ENCODE measurements around the gene FASTKD1. TPM values are rescaled to one million over a fixed set of nuclear protein-coding genes. Genes with fewer than 3 reads are reported as not detected.

Gene FASTKD1
- total RNA-seq, 8 experiments from 2014 or later: 20.0 to 80.9 (median 26.5) TPM

DNA sequence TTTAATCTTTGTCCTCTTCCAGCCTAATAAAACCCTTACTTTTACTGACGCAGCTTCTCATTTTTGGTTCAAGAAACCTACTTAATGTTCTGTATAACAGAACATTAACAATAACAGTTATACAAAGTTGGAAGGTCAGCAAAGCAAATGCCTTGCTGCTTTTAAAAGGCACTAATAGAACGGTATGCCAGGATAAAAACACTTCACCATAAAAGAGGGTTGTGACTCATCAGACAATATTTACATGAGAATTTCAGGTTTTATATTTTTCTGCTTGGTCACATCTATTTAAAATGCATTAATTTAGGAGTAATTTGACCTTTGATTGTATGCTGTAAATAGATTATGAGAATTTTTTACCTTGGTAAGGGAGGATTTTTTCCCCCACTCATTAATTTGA lies 61.1 kb downstream of the FASTKD1 start:
- peak in 2 of 8 experiments; percentile 25 to 41 for ATAC-seq (replicated peaks in 6 of 8)
- 55 to 100% (median 63%) methylated on average over 1 to 2 of the region's 2 CpGs for WGBS, 10 experiments

DNA sequence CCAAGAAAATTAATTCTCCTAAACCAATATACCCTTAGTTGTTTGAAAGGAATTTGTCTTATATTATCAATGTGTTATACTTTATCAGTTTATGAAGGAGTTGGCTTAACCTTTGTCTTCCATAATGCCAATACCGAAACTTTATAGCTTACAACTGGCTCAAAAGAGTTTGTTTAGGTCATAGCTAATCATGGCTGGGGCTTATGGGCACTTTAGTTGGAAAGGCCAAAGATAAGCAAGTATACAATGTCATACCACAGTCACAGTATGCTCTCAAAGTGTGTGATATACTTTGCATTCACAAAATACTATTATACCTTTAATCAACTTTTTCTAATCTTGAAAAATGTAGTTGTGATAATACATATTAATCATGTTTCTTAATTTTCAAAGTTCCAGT lies 61.8 kb downstream of the FASTKD1 start:
- no peaks in the 10 kb centered on the region for H3K4me1 ChIP-seq (replicated peaks in 1 of 2)
- H3K27ac ChIP-seq: no peak overlapping the region
- in situ Hi-C loops (cut with MboI; ENCODE audit: low pct_unique_long_range_greater_than_20kb in 2 of 9, low sequenced_read_pairs in 9 of 9, unreplicated experiment in 9 of 9): no loop called here
- H3K4me3 ChIP-seq: no peak overlapping the region
- 88 to 100% (median 100%) methylated on average over 1 of the region's 1 CpG; no CpG with 5 or more reads in 4 of the 10 experiments for WGBS, 10 experiments
- no peak for ATAC-seq (replicated peaks in 6 of 8)

More for the DNA sequence above, 61.1 kb downstream of the FASTKD1 start:
- Histone ChIP-seq H3K27ac (no peak overlapping the region), H3K4me3 (no peak overlapping the region), H3K4me1 (replicated peaks in 1 of 2) (no peaks in the 10 kb centered on the region)
- in situ Hi-C loops (cut with MboI; ENCODE audit: low pct_unique_long_range_greater_than_20kb in 2 of 9, low sequenced_read_pairs in 9 of 9, unreplicated experiment in 9 of 9): no loop called here

DNA sequence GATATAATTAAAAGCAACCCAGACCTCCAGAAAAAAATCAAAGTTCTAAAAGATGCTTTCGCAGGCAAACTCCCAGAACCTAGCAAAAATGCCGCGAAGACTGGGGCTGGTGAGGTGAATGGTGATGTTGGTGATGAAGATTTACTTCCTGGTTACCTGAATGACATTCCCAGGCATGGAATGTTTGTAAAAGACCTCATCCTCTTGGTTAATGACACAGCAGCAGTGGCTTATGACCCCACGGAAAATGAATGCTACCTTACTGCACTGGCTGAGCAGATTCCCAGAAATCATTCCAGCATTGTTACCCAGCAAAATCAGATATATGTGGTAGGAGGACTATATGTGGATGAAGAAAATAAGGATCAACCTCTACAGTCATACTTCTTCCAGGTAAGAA lies 63.2 kb downstream of the FASTKD1 start:
- WGBS, 10 experiments: 66 to 100% (median 89%) methylated on average over 1 to 4 of the region's 4 CpGs; no CpG with 5 or more reads in 3 of the 10 experiments
- Histone ChIP-seq H3K4me1 (replicated peaks in 1 of 2) (no peaks in the 10 kb centered on the region), H3K4me3 (no peak overlapping the region), H3K27ac (no peak overlapping the region)
- ATAC-seq (replicated peaks in 6 of 8): peak in 1 of 8 experiments; percentile 50
- in situ Hi-C loops (cut with MboI; ENCODE audit: low pct_unique_long_range_greater_than_20kb in 2 of 9, low sequenced_read_pairs in 9 of 9, unreplicated experiment in 9 of 9): no loop called here

DNA sequence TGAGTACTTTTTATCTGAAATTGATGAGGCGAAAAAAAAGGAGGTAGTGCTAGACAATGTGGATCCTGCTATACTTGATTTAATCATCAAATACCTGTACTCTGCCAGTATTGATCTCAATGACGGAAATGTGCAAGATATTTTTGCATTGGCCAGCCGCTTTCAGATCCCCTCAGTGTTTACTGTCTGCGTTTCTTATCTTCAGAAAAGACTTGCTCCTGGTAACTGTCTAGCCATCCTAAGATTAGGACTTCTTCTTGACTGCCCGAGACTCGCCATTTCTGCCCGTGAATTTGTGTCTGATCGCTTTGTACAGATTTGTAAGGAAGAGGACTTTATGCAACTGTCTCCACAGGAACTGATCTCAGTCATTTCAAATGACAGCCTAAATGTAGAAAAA lies 63.7 kb downstream of the FASTKD1 start:
- no peak overlapping the region for H3K4me3 ChIP-seq
- no peak for ATAC-seq (replicated peaks in 6 of 8)
- in situ Hi-C loops (cut with MboI; ENCODE audit: low pct_unique_long_range_greater_than_20kb in 2 of 9, low sequenced_read_pairs in 9 of 9, unreplicated experiment in 9 of 9): no loop called here
- H3K4me1 ChIP-seq (replicated peaks in 1 of 2): no peaks in the 10 kb centered on the region
- WGBS, 10 experiments: 84 to 100% (median 94%) methylated on average over 1 to 8 of the region's 8 CpGs
- no peak overlapping the region for H3K27ac ChIP-seq

DNA sequence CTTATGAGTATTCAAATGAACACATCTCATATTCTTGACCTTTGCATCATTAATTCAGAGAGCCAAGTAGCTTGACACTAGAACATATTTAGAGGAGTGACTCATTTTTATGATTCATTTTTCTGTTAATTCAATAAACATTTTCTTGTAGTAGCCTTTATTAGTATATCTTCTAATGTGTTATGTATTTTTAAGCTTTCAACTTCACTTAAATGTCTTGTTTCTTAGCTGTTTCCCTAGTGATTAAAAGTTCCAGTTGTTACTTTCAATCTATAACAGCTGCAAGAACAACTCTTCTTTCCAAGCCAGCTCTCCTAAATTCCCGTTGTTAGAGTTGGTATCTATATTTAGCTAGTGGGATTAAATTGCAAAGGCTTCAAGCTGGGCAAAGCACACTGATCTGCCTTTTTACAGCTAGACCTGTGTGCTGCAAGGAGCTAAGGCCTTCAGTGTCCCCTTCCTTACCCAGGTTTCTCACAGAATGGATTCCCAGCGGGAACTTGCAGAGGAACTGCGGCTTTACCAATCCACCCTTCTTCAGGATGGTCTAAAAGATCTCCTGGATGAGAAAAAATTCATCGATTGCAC lies 64.3 kb downstream of the FASTKD1 start, which contains the start of gene KLHL41:
TSS of gene KLHL41 (plus strand) at position 405 of the 588 bp plus-strand sequence. CDS start at position 482, 77 bp downstream.
- H3K27ac ChIP-seq: no peak within 1 kb of the TSS
- in situ Hi-C loops (cut with MboI; ENCODE audit: low pct_unique_long_range_greater_than_20kb in 2 of 9, low sequenced_read_pairs in 9 of 9, unreplicated experiment in 9 of 9): no loop called here
- WGBS, 10 experiments: 17 to 87% (median 42%) methylated on average over 1 to 4 of the region's 4 CpGs; no CpG with 5 or more reads in 1 of the 10 experiments
- no peaks in the 10 kb centered on the region for H3K4me1 ChIP-seq (replicated peaks in 1 of 2)
- no peak within 1 kb of the TSS for H3K4me3 ChIP-seq
- peak in 2 of 8 experiments; percentile 39 to 53 for ATAC-seq (replicated peaks in 6 of 8)

DNA sequence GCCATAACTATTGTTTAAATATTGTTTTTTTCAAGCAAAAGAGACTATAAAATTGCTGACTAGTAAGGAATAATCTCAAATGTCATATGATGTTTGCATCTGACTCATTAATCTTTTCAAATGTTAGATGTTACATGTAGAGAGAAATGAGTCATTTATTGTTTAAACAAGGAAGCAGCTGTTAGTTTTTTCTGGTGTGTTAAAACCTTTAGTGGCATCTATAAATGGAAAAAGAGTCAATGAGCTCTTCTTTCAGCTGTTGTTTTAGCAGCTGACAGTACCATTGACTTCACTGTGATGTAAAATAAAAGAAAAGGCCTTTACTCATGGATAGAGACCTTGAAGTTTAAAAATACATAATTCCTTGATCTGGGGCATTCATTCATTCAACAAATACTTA lies 66.0 kb downstream of the FASTKD1 start:
- no peak overlapping the region for H3K4me3 ChIP-seq
- peak in 4 of 8 experiments; percentile 19 to 47 (median 28) for ATAC-seq (replicated peaks in 6 of 8)
- in situ Hi-C loops (cut with MboI; ENCODE audit: low pct_unique_long_range_greater_than_20kb in 2 of 9, low sequenced_read_pairs in 9 of 9, unreplicated experiment in 9 of 9): no loop called here
- H3K27ac ChIP-seq: no peak overlapping the region
- H3K4me1 ChIP-seq (replicated peaks in 1 of 2): no peaks in the 10 kb centered on the region

DNA sequence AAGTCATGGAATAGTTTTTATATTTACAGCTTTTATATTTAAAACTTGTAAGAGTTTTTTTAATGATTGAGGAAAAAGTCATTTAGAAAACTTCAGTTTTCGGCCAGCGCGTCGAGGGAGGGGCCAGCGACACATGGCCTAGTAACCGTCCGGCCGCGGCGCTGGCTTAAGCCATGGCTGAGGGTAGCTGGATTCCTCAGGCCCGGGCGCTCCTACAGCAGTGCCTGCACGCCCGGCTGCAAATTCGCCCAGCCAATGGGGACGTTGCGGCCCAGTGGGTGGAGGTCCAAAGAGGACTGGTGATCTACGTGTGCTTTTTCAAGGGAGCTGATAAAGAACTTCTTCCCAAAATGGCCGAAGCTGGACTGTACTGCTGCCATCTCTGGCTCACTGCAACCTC lies 69.0 kb downstream of the FASTKD1 start:
- in situ Hi-C loops (cut with MboI; ENCODE audit: low pct_unique_long_range_greater_than_20kb in 2 of 9, low sequenced_read_pairs in 9 of 9, unreplicated experiment in 9 of 9): no loop called here
- Histone ChIP-seq H3K4me1 (replicated peaks in 1 of 2) (no peaks in the 10 kb centered on the region), H3K27ac (no peak overlapping the region), H3K4me3 (no peak overlapping the region)
- 93 to 100% (median 99%) methylated on average over 1 to 10 of the region's 19 CpGs; no CpG with 5 or more reads in 4 of the 10 experiments for WGBS, 10 experiments
- no peak for ATAC-seq (replicated peaks in 6 of 8)

DNA sequence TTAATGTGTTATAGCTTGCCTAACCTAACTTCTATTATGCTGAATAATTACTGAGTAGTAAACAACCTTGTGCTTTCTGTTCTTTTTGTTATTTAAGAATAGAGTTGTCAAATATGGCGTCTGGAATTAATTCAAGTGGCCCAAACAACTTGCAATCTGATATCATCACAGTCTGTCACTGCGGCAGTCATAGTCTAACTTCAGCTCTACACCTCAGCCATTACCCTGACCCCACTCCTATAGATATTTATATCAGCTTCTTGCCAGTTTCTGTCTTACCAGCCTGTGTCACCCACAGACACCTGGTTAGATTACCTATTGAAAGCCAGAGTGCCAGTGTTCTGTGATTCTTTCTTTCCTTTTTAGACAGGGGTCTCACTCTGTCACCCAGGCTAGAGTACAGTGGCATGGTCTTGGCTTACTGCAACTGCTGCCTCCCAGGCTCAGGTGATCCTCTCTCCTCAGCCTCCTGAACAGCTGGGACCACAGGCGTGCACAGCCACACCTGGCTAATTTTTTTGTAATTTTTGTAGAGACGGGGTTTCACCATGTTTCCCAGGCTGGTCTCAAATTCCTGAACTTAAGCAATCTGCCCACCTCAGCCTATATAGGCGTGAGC lies 78.2 kb downstream of the FASTKD1 start:
- WGBS, 10 experiments: 80 to 100% (median 94%) methylated on average over 1 to 4 of the region's 5 CpGs; no CpG with 5 or more reads in 2 of the 10 experiments
- no peak for ATAC-seq (replicated peaks in 6 of 8)
- no peak overlapping the region for H3K27ac ChIP-seq
- no peaks in the 10 kb centered on the region for H3K4me1 ChIP-seq (replicated peaks in 1 of 2)
- no peak overlapping the region for H3K4me3 ChIP-seq
- in situ Hi-C loops (cut with MboI; ENCODE audit: low pct_unique_long_range_greater_than_20kb in 2 of 9, low sequenced_read_pairs in 9 of 9, unreplicated experiment in 9 of 9): no loop called here

DNA sequence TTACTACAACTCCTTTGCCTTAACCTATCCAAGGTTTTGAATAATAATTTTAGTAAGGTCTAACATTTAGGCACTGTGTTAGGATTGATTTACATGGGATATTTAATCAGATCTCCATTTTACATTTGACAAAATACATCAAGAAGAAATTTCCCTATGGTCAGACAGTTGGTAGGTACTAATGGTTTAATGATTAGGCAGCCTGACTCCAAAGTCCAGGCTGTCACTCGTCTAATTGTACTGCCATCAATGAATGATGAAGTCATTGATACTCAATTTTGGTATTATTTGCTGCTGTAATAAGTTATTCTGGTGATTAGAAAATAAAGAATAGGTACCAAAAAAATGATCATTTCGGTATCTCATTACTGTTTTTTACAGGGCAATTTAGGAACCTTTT lies 80.3 kb downstream of the FASTKD1 start:
- in situ Hi-C loops (cut with MboI; ENCODE audit: low pct_unique_long_range_greater_than_20kb in 2 of 9, low sequenced_read_pairs in 9 of 9, unreplicated experiment in 9 of 9): no loop called here
- Histone ChIP-seq H3K27ac (no peak overlapping the region), H3K4me1 (replicated peaks in 1 of 2) (no peaks in the 10 kb centered on the region), H3K4me3 (no peak overlapping the region)
- no peak for ATAC-seq (replicated peaks in 6 of 8)
- 60 to 100% (median 93%) methylated on average over 1 to 2 of the region's 2 CpGs; no CpG with 5 or more reads in 1 of the 10 experiments for WGBS, 10 experiments

DNA sequence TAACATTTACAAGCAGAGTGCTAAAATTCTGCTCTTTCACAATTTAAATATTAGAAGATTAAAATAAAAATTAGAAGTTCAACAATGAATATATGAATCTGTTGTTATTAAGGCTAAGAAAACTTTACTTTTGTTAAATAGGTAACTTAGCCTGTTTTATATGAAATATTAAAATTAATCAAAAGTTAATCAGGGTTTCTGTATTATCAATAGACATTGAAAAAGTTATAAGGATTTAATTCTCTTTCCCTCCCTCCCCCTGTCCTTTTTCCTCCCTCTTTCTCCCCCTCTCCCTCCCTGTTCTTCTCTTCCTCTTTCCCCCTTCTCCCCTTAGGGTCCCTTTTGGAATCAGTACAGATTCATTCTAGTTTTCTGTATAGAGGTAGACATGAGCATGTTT lies 82.3 kb downstream of the FASTKD1 start:
- in situ Hi-C loops (cut with MboI; ENCODE audit: low pct_unique_long_range_greater_than_20kb in 2 of 9, low sequenced_read_pairs in 9 of 9, unreplicated experiment in 9 of 9): no loop called here
- no peak overlapping the region for H3K27ac ChIP-seq
- no peak overlapping the region for H3K4me3 ChIP-seq
- no peaks in the 10 kb centered on the region for H3K4me1 ChIP-seq (replicated peaks in 1 of 2)
- no peak for ATAC-seq (replicated peaks in 6 of 8)

DNA sequence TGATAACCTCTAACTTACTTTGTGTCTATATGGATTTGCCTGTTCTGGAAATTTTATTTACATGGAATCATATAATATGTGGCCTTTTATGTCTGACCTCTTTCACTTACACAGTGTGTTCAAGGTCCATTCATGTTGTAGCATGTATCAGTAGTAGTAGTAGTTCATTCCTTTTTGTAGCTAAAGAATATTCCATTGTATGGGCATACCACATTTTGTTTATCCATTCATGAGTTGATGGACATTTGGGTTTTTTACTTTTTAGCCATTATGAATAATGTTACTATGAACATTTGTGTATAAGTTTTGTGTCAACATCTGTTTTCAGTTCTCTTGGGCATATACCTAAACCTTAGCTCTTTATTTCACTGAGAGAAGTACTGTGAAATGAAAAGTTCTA lies 82.8 kb downstream of the FASTKD1 start:
- H3K27ac ChIP-seq: no peak overlapping the region
- no peaks in the 10 kb centered on the region for H3K4me1 ChIP-seq (replicated peaks in 1 of 2)
- in situ Hi-C loops (cut with MboI; ENCODE audit: low pct_unique_long_range_greater_than_20kb in 2 of 9, low sequenced_read_pairs in 9 of 9, unreplicated experiment in 9 of 9): no loop called here
- no peak for ATAC-seq (replicated peaks in 6 of 8)
- no peak overlapping the region for H3K4me3 ChIP-seq

DNA sequence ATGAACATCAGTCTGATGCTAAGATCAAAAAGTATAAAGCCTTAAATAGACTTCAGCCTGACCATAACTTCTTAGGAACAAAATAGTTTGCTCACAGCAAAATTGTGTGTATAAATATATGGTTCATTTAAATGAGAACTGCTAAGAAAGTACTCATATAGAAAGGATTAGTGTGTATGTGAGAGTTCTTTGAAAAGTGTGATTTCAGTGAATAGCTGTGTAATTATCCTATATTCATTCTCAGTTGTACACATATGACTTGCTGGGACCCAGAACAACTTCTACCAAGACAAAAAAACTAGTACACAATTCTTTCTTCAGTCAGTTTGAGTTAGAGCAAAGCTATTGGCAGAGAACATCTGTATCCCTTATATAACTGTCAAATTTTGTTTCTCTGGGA lies 87.2 kb downstream of the FASTKD1 start:
- in situ Hi-C loops (cut with MboI; ENCODE audit: low pct_unique_long_range_greater_than_20kb in 2 of 9, low sequenced_read_pairs in 9 of 9, unreplicated experiment in 9 of 9): no loop called here
- ATAC-seq (replicated peaks in 6 of 8): no peak

DNA sequence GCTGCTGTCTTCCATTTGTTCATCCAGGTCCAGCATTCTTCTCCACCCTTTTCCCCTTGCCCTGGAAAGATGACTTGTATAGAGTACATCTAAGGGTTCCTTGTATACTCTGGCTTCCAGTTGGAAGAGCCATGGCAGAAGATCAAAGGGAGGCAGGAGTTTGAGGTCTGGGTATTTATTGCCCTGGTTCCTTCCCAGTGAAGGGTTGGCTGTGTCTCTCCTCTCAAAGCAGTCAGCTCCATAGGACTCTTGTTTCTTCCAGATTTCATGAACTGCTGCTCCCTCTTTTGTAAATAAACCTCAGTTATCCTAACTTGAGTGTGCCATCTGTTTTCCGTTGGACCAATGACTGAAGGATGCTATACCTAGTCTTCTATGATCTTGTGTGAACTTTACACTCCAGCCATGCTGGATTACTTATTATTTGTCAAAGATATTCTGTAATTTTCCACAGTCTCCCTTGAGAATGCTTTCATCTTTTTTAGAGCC lies 88.0 kb downstream of the FASTKD1 start:
- H3K27ac ChIP-seq: no peak overlapping the region
- ATAC-seq (replicated peaks in 6 of 8): no peak
- in situ Hi-C loops (cut with MboI; ENCODE audit: low pct_unique_long_range_greater_than_20kb in 2 of 9, low sequenced_read_pairs in 9 of 9, unreplicated experiment in 9 of 9): no loop called here
- 88 to 100% (median 100%) methylated on average over 1 of the region's 1 CpG; no CpG with 5 or more reads in 7 of the 10 experiments for WGBS, 10 experiments
- H3K4me1 ChIP-seq (replicated peaks in 1 of 2): no peaks in the 10 kb centered on the region
- no peak overlapping the region for H3K4me3 ChIP-seq

More for the DNA sequence above, 87.2 kb downstream of the FASTKD1 start:
- H3K4me1 ChIP-seq (replicated peaks in 1 of 2): no peaks in the 10 kb centered on the region
- no peak overlapping the region for H3K4me3 ChIP-seq
- H3K27ac ChIP-seq: no peak overlapping the region

DNA sequence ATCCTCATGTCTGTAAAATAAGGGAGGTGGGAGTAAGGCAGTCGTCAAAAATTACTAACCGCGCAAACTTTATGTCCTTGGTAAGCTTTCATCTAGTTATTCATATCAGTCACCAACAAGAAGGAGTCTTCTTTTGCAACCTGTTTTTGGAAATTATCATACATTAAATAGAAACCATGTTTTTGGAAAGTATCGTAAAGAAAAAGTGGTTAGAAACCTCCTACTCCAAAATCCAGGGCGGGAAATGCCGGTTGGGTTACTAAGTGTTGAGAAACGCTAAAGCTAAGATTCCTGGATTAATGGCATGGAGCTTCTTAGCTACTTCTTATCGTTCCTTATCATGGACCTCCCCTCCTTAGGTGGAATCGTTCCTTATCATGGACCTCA lies 93.6 kb downstream of the FASTKD1 start:
- no peak overlapping the region for H3K27ac ChIP-seq
- 6 to 72% (median 46%) methylated on average over 2 to 9 of the region's 9 CpGs for WGBS, 10 experiments

More for the DNA sequence above, 93.6 kb downstream of the FASTKD1 start:
- in situ Hi-C loops (cut with MboI; ENCODE audit: low pct_unique_long_range_greater_than_20kb in 2 of 9, low sequenced_read_pairs in 9 of 9, unreplicated experiment in 9 of 9): no loop called here
- Histone ChIP-seq H3K4me1 (replicated peaks in 1 of 2) (peaks cover 4 to 6% of the 10 kb centered on the region in 2 donors), H3K4me3 (peak overlapping the region; percentile 50 to 76 (median 59))
- no peak for ATAC-seq (replicated peaks in 6 of 8)

Data from motor neuron (in vitro differentiated cells).